K562 (cell line): Measurements from ENCODE around the gene GAB2. TPM values are rescaled to one million over a fixed set of nuclear protein-coding genes. Genes with fewer than 3 reads are reported as not detected.
"Not testable (repeated sequence)": the region's sequence is repeated elsewhere in the genome, so short reads cannot be mapped to it uniquely, and the experiment has no call there.

ENCODE experiments used
- ATAC-seq: fragments of 200-7000 bp; cut with Tn5 transposase; 3 replicates; pipeline ENCODE4 v1.9.1; 2020; ENCODE audit warnings: moderate library complexity
- BruUV-seq: library from RNA; stranded (reverse); fragments of 400-500 nt; replicated peaks from 2 replicates; lab custom pipeline; 2021; lab: Mats Ljungman, UMichigan
- CTCF ChIA-PET: fragments of 300-600 bp; formaldehyde crosslinking; extraction: SDS; loops from one replicate; lab custom pipeline; 2021; ENCODE audit warnings: low intra/inter-chr PET ratio; lab: Yijun Ruan, JAX
- POLR2A ChIA-PET: fragments of 300-600, 350-650 bp; sonication (Branson Sonifier 250); formaldehyde crosslinking; extraction: SDS; loops from one replicate; lab custom pipeline; 2021; ENCODE audit warnings: antibody characterized with exemption, inconsistent platforms; lab: Yijun Ruan, JAX
- DNase-seq, 4 experiments: peaks; one replicate each; pipeline versions ENCODE4 v3.0.0 to v3.0.0-alpha.2; 2011 to 2018; ENCODE audit warnings: low spot score in 3 of 4, mixed read lengths in 3 of 4; ENCODE audit errors: extremely low read depth in 1 of 4
- FAIRE-seq: peaks from 2 replicates; lab custom pipeline; 2011; peaks lifted over from hg19 to GRCh38; lab: Jason Lieb, UNC
- H2AFZ ChIP-seq: 2 replicates; pipeline ENCODE4 v1.6.0; 2011; ENCODE audit warnings: low read depth, low read length, control low read depth, inconsistent platforms
- H3K27ac ChIP-seq: fragments of 200-600 bp; 3 replicates; pipeline ENCODE4 v1.8.0; 2011; ENCODE audit warnings: low read depth, mild to moderate bottlenecking, control low read depth, inconsistent platforms, low read length, moderate library complexity, mixed read lengths; ENCODE audit errors: extremely low read depth
- H3K27me3 ChIP-seq, 2 experiments: fragments of 300-600 bp in 1 of 2; 2 replicates in 1 of 2; 3 replicates in 1 of 2; pipeline versions ENCODE4 v1.6.0 to v1.8.0; 2011; ENCODE audit warnings: inconsistent platforms in 2 of 2, low read length in 2 of 2, mild to moderate bottlenecking in 1 of 2, mixed read lengths in 1 of 2, moderate library complexity in 1 of 2; ENCODE audit not compliant: control insufficient read depth in 2 of 2, insufficient read depth in 2 of 2
- H3K36me3 ChIP-seq: fragments of 300-600 bp; 3 replicates; pipeline ENCODE4 v1.8.0; 2011; ENCODE audit warnings: mild to moderate bottlenecking, low read length, inconsistent platforms; ENCODE audit not compliant: control insufficient read depth, insufficient read depth
- H3K4me1 ChIP-seq, 2 experiments: fragments of 200-600 bp in 1 of 2; replicated peaks in 1 of 2; 2 replicates in 1 of 2; 3 replicates in 1 of 2; pipeline versions ENCODE4 v1.5.1 to v1.8.0; 2011; ENCODE audit warnings: inconsistent platforms in 2 of 2, low read length in 2 of 2, mild to moderate bottlenecking in 1 of 2, mixed read lengths in 1 of 2, moderate library complexity in 1 of 2; ENCODE audit not compliant: control insufficient read depth in 2 of 2, insufficient read depth in 2 of 2
- H3K4me2 ChIP-seq: 2 replicates; pipeline ENCODE4 v1.6.1; 2011; ENCODE audit warnings: low read length, control low read depth, inconsistent platforms, mixed read lengths; ENCODE audit not compliant: insufficient read depth
- H3K4me3 ChIP-seq: fragments of 200-600 bp; sonication (generic), shearing (Covaris generic); 2 replicates; pipeline ENCODE4 v1.5.1; 2016; ENCODE audit warnings: control low read depth, inconsistent platforms
- H3K79me2 ChIP-seq: fragments of 200-600 bp; 3 replicates; pipeline ENCODE4 v1.8.0; 2011; ENCODE audit warnings: low read length, inconsistent platforms; ENCODE audit not compliant: control insufficient read depth, insufficient read depth
- H3K9ac ChIP-seq, 2 experiments: 2 replicates each; pipeline versions ENCODE4 v1.6.0 to v1.6.1; 2011; ENCODE audit warnings: low read depth in 2 of 2, low read length in 2 of 2, control low read depth in 1 of 2, inconsistent platforms in 1 of 2, mild to moderate bottlenecking in 1 of 2, mixed read lengths in 1 of 2; ENCODE audit not compliant: insufficient read depth in 1 of 2
- H3K9me1 ChIP-seq: one replicate; pipeline ENCODE4 v1.6.0; 2011; ENCODE audit warnings: inconsistent platforms, mild to moderate bottlenecking, low read length, moderate library complexity; ENCODE audit not compliant: control insufficient read depth, insufficient read depth
- H3K9me3 ChIP-seq: replicated peaks from 2 replicates; pipeline ENCODE4 v1.5.1; 2011; ENCODE audit warnings: low read depth, low read length, inconsistent platforms; ENCODE audit not compliant: control insufficient read depth, insufficient read depth
- H4K20me1 ChIP-seq: replicated peaks from 2 replicates; pipeline ENCODE4 v1.6.1; 2011; ENCODE audit warnings: low read length, inconsistent platforms, mixed read lengths; ENCODE audit not compliant: control insufficient read depth, insufficient read depth
- CBX1 ChIP-seq: sonication (generic); IDR thresholded peaks from 2 replicates; pipeline ENCODE4 v1.6.1; 2016; ENCODE audit warnings: antibody characterized with exemption, low read depth, mild to moderate bottlenecking
- CBX3 ChIP-seq, 2 experiments: IDR thresholded peaks; 1 replicate in 1 of 2; 2 replicates in 1 of 2; pipeline ENCODE4 v1.6.1; 2012; ENCODE audit warnings: inconsistent platforms in 2 of 2, low read length in 2 of 2, borderline replicate concordance in 1 of 2, control low read depth in 1 of 2
- CBX5 ChIP-seq: IDR thresholded peaks from 2 replicates; pipeline ENCODE4 v1.6.1; 2014; ENCODE audit warnings: low read depth, borderline replicate concordance
- CEBPG ChIP-seq, 3 experiments: fragments of 200-800 bp in 1 of 3; sonication (Bioruptor generic) in 1 of 3; sonication (generic) in 1 of 3; formaldehyde crosslinking in 1 of 3; IDR thresholded peaks in 2 of 3; conservative IDR thresholded peaks in 1 of 3; 2 replicates each; pipeline versions ENCODE4 v1.6.1 to v1.8.0; 2016 to 2022; ENCODE audit warnings: missing compliant biosample characterization in 2 of 3, missing genetic modification characterization in 2 of 3, mild to moderate bottlenecking in 1 of 3, missing genetic modification reagents in 1 of 3
- ELK1 ChIP-seq: sonication (generic); formaldehyde crosslinking; IDR thresholded peaks from 2 replicates; pipeline ENCODE4 v1.8.1; 2022; ENCODE audit warnings: missing genetic modification reagents
- PML ChIP-seq: IDR thresholded peaks from 2 replicates; pipeline ENCODE4 v1.6.1; 2012; ENCODE audit warnings: low read length, inconsistent platforms
- POLR2AphosphoS2 ChIP-seq: IDR thresholded peaks from 2 replicates; pipeline ENCODE4 v1.6.1; 2012; ENCODE audit warnings: low read length, improper control_type of control experiment
- TRIM24 ChIP-seq, 2 experiments: fragments of 450-650 bp; IDR thresholded peaks; 2 replicates each; pipeline ENCODE4 v1.6.1; 2016
- TRIM28 ChIP-seq: fragments of 450-650 bp; IDR thresholded peaks from 2 replicates; pipeline ENCODE4 v1.6.1; 2017
- ZFP36 ChIP-seq: fragments of 150-350 bp; IDR thresholded peaks from 2 replicates; pipeline ENCODE4 v1.6.1; 2018; ENCODE audit warnings: low read length, low read depth; ENCODE audit not compliant: partially characterized antibody
- ZNF280A ChIP-seq: fragments of 450-650 bp; IDR thresholded peaks from 2 replicates; pipeline ENCODE4 v1.6.1; 2018; ENCODE audit warnings: mild to moderate bottlenecking, low read depth; ENCODE audit not compliant: partially characterized antibody
- WGBS: fragments of 100-300 bp; shearing (Covaris generic); methylation state at CpG from one replicate; pipeline ENCODE4 v1.1.6; 2016; ENCODE audit warnings: low coverage, mixed read lengths; ENCODE audit not compliant: insufficient coverage; ENCODE audit errors: missing lambda C conversion rate; 5-methylcytosine and 5-hydroxymethylcytosine counted together
- in situ Hi-C: fragments of 300-500 bp; cut with MboI; formaldehyde crosslinking; loops from 4 replicates; pipeline ENCODE4 v1.15.0; 2018; ENCODE audit warnings: inconsistent platforms, mixed read lengths
- intact Hi-C: fragments of 100-400 bp; cut with micrococcal nuclease; formaldehyde crosslinking; loops from 2 replicates; pipeline ENCODE4 v1.14.2; 2022
- polyA plus RNA-seq, 8 experiments: library from polyadenylated mRNA; depleted of rRNA in 4 of 8; stranded (reverse) in 5 of 8; unstranded in 3 of 8; fragments of >200 nt; fragmentation: Nextera tagmentation in 2 of 8; fragmentation: Illumina TruSeq in 1 of 8; extraction: Ambion mirVana in 2 of 8; extraction: Trizol in 1 of 8; gene quantifications; 2 replicates each; pipeline versions ENCODE4 v1.2.1 to v1.2.3, GENCODE V29; 2011 to 2014; ENCODE audit warnings: inconsistent platforms in 1 of 8, missing spikeins in 1 of 8
- total RNA-seq, 7 experiments: library from RNA; depleted of rRNA in 6 of 7; stranded (reverse); fragments of >200 nt in 6 of 7; fragmentation: Illumina TruSeq in 2 of 7; extraction: Trizol in 2 of 7; gene quantifications; 2 replicates each; pipeline versions ENCODE4 v1.2.1 to v1.2.3, GENCODE V29; 2011 to 2021; ENCODE audit warnings: low replicate concordance in 1 of 7

The GAB2 gene
- total and polyA plus RNA-seq, 9 of the 15 experiments (the other 6 are each of a cell fraction or from before 2014, with no cell fraction given), result 2.3 to 35.2 (median 16.1) TPM

DNA sequence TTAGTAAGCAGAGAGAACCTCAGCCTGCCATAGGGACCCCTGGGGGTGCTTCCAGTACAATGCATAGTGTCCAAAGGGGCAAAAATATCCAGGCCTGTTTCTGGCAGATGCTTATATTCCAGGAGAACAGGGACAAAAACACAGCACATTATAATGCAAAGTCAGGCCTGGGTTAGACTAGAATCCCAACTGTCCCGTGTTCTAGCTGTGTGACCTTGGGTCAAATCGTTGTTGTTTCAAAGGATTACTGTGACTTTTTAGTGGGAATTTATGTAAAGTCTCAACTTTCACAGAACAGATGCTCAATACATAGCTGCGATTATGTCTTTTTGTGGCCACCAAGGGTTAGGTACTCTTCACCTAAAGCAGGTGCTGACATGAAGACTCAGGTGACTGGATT, 142.9 kb downstream of the GAB2 start (continued):
- TF ChIP-seq ELK1 (CRISPR knock-in tag) (no peak), POLR2AphosphoS2 (no peak), CEBPG (CRISPR knock-in tag; IDR thresholded peaks at IDR 0.05) (no peak), CEBPG (tag; conservative IDR thresholded peaks at IDR 0.05 in 1 of 2, IDR thresholded peaks at IDR 0.05 in 1 of 2) (no peak), PML (no peak)

- not testable (repeated sequence) for H2AFZ ChIP-seq
- POLR2A ChIA-PET, result interaction anchor here (0.7 to 1.6 kb wide), 2 partner anchors 11 to 232 kb away, joined by 3 to 6 read pairs; no protein-coding TSS in a partner anchor
Observed at GRCh38 chr11:78272625-78273269, 144.9 kb downstream of the GAB2 start.

More at GRCh38 chr11:78272625-78273269, 144.9 kb downstream of the GAB2 start:
- H3K9ac ChIP-seq, ATAC-seq, H3K79me2 ChIP-seq, H3K4me2 ChIP-seq, intact Hi-C loops, BruUV-seq, FAIRE-seq, H3K4me3 ChIP-seq, H4K20me1 ChIP-seq, DNase-seq, H3K27ac ChIP-seq, H3K27me3 ChIP-seq, in situ Hi-C loops, H3K9me1 ChIP-seq, CTCF ChIA-PET: not testable (repeated sequence)
- 82% methylated on average over 6 of the region's 6 CpGs for WGBS
- peaks cover 11% of the 10 kb centered on the region for H3K9me3 ChIP-seq
- peaks cover 3 to 23% of the 10 kb centered on the region in 2 experiments; a peak in 3 of 5 replicates for H3K4me1 ChIP-seq
- peaks cover 29% of the 10 kb centered on the region for H3K36me3 ChIP-seq
- peak; percentile 84 for TF ChIP-seq CBX1
- peak; percentile 61 for TF ChIP-seq ZFP36
- peak; percentile 72 for TF ChIP-seq ZNF280A
- peak in 1 of 2 experiments; percentile 83; a peak in 1 of 3 replicates for TF ChIP-seq CBX3 (IDR thresholded peaks at IDR 0.05; ENCODE audit: borderline replicate concordance in 1 of 2, low read length in 2 of 2)
- peak in 1 of 2 experiments; percentile 24; a peak in 1 of 4 replicates for TF ChIP-seq TRIM24 (IDR thresholded peaks at IDR 0.05)
- 0 out of 2 replicates have a peak, but pooled peaks have one; percentile 80 for TF ChIP-seq CBX5
- TF ChIP-seq TRIM28, result peak; percentile 89
